RWPE2 (cell line): ENCODE measurements around the gene DSCAM.

ENCODE experiments used
- ATAC-seq: fragments of 200-7000 bp; cut with Tn5 transposase; 3 replicates; pipeline ENCODE4 v1.9.1; 2021; ENCODE audit warnings: low read depth
- DNase-seq: peaks from one replicate; pipeline ENCODE4 v3.0.0-alpha.2; 2020; ENCODE audit warnings: low spot score
- H3K27ac ChIP-seq: fragments of 450-650 bp; 2 replicates; pipeline ENCODE4 v1.5.1; 2017; ENCODE audit warnings: mild to moderate bottlenecking; ENCODE audit not compliant: poor library complexity, severe bottlenecking
- H3K27me3 ChIP-seq: fragments of 250-450 bp; sonication (Bioruptor Pico); 2 replicates; pipeline ENCODE4 v1.5.1; 2021; ENCODE audit warnings: mild to moderate bottlenecking, moderate library complexity; ENCODE audit not compliant: insufficient read depth, poor library complexity, severe bottlenecking
- H3K36me3 ChIP-seq: fragments of 250-450 bp; sonication (Bioruptor Pico); 2 replicates; pipeline ENCODE4 v1.5.1; 2020; ENCODE audit warnings: low read depth, mild to moderate bottlenecking, moderate library complexity
- H3K4me1 ChIP-seq: fragments of 250-450 bp; sonication (Bioruptor Pico); 2 replicates; pipeline ENCODE4 v1.5.1; 2021; ENCODE audit warnings: mild to moderate bottlenecking, moderate library complexity; ENCODE audit not compliant: insufficient read depth, poor library complexity, severe bottlenecking
- H3K4me3 ChIP-seq: fragments of 250-450 bp; sonication (Bioruptor Pico); 2 replicates; pipeline ENCODE4 v1.5.1; 2021; ENCODE audit warnings: mild to moderate bottlenecking, moderate library complexity; ENCODE audit not compliant: severe bottlenecking
- H3K9me3 ChIP-seq: fragments of 250-450 bp; sonication (Bioruptor Pico); 2 replicates; pipeline ENCODE4 v1.5.1; 2021; ENCODE audit warnings: mild to moderate bottlenecking, moderate library complexity; ENCODE audit not compliant: severe bottlenecking
- CTCF ChIP-seq: fragments of 450-650 bp; IDR thresholded peaks from one replicate; pipeline ENCODE4 v1.5.1; 2017; ENCODE audit warnings: mild to moderate bottlenecking, moderate library complexity; ENCODE audit not compliant: poor library complexity, severe bottlenecking

Gene DSCAM

GRCh38 chr21:40754466-40754865, 92.5 kb downstream of the DSCAM start:
- H3K4me3 ChIP-seq, result no peak overlapping the region
- DNase-seq (no peak), ATAC-seq (no peak)
- no peak overlapping the region for H3K27ac ChIP-seq
- no peaks in the 10 kb centered on the region for H3K4me1 ChIP-seq
- no peak for TF ChIP-seq CTCF
- no peaks in the 10 kb centered on the region for H3K36me3 ChIP-seq
- no peaks in the 10 kb centered on the region for H3K9me3 ChIP-seq
- H3K27me3 ChIP-seq, result no peaks in the 10 kb centered on the region

GRCh38 chr21:40753756-40754155, 93.2 kb downstream of the DSCAM start:
- no peak overlapping the region for H3K4me3 ChIP-seq
- no peaks in the 10 kb centered on the region for H3K4me1 ChIP-seq
- no peak for ATAC-seq
- no peak for TF ChIP-seq CTCF
- no peak overlapping the region for H3K27ac ChIP-seq
- H3K36me3 ChIP-seq, result no peaks in the 10 kb centered on the region
- DNase-seq, result no peak
- H3K9me3 ChIP-seq, result no peaks in the 10 kb centered on the region
- H3K27me3 ChIP-seq, result no peaks in the 10 kb centered on the region

GRCh38 chr21:40752125-40752524, 94.8 kb downstream of the DSCAM start:
- no peaks in the 10 kb centered on the region for H3K36me3 ChIP-seq
- no peak for DNase-seq

GRCh38 chr21:40751221-40751620, 95.7 kb downstream of the DSCAM start:
- no peaks in the 10 kb centered on the region for H3K27me3 ChIP-seq

More at GRCh38 chr21:40752125-40752524, 94.8 kb downstream of the DSCAM start:
- H3K4me1 ChIP-seq, result no peaks in the 10 kb centered on the region
- no peaks in the 10 kb centered on the region for H3K27me3 ChIP-seq
- no peak for ATAC-seq
- H3K27ac ChIP-seq, result no peak overlapping the region
- TF ChIP-seq CTCF, result no peak
- no peak overlapping the region for H3K4me3 ChIP-seq
- H3K9me3 ChIP-seq, result no peaks in the 10 kb centered on the region

GRCh38 chr21:40736145-40736544, 110.8 kb downstream of the DSCAM start:
- Histone ChIP-seq H3K27me3 (no peaks in the 10 kb centered on the region), H3K36me3 (no peaks in the 10 kb centered on the region), H3K4me1 (no peaks in the 10 kb centered on the region), H3K27ac (no peak overlapping the region), H3K9me3 (no peaks in the 10 kb centered on the region), H3K4me3 (no peak overlapping the region)
- ATAC-seq (no peak), DNase-seq (no peak)
- TF ChIP-seq CTCF, result no peak

More at GRCh38 chr21:40751221-40751620, 95.7 kb downstream of the DSCAM start:
- H3K9me3 ChIP-seq, result no peaks in the 10 kb centered on the region
- no peak overlapping the region for H3K4me3 ChIP-seq
- H3K27ac ChIP-seq, result no peak overlapping the region
- DNase-seq (no peak), ATAC-seq (no peak)
- H3K4me1 ChIP-seq, result no peaks in the 10 kb centered on the region
- no peak for TF ChIP-seq CTCF
- no peaks in the 10 kb centered on the region for H3K36me3 ChIP-seq
